ENCODE results near the gene PLPPR5.
"Not testable (repeated sequence)": the region's sequence is repeated elsewhere in the genome, so short reads cannot be mapped to it uniquely, and the experiment has no call there.

Gene PLPPR5

GRCh38 chr1:99004861-99005442 lies at the start of gene PLPPR5:
Gene PLPPR5 (minus strand): TSS chr1:99004861. CDS start chr1:99004671, 190 bp downstream.
- no peak within 1 kb of the TSS for H3K4me3 ChIP-seq (ENCODE audit: low read length)
- DNase-seq (ENCODE audit: low read depth): no peak
- TF ChIP-seq CTCF (IDR thresholded peaks at IDR 0.05; ENCODE audit: insufficient read depth, low read depth, low read length, missing control alignments): no peak

- no peak for DNase-seq (ENCODE audit: low read depth)
- no peak overlapping the region for H3K4me3 ChIP-seq (ENCODE audit: low read length)
- no peak for TF ChIP-seq CTCF (IDR thresholded peaks at IDR 0.05; ENCODE audit: insufficient read depth, low read depth, low read length, missing control alignments)
Observed at GRCh38 chr1:99051611-99052283, 47.1 kb upstream of the PLPPR5 start.

- no peak for DNase-seq (ENCODE audit: low read depth)
Observed at GRCh38 chr1:99049745-99050144, 45.1 kb upstream of the PLPPR5 start.

GRCh38 chr1:99036746-99037145 lies 32.1 kb upstream of the PLPPR5 start:
- not testable (repeated sequence) for H3K4me3 ChIP-seq (ENCODE audit: low read length)

More at GRCh38 chr1:99049745-99050144, 45.1 kb upstream of the PLPPR5 start:
- no peak overlapping the region for H3K4me3 ChIP-seq (ENCODE audit: low read length)
- TF ChIP-seq CTCF (IDR thresholded peaks at IDR 0.05; ENCODE audit: insufficient read depth, low read depth, low read length, missing control alignments): no peak

GRCh38 chr1:99018313-99018712 lies 13.7 kb upstream of the PLPPR5 start:
- DNase-seq (ENCODE audit: low read depth): no peak
- TF ChIP-seq CTCF (IDR thresholded peaks at IDR 0.05; ENCODE audit: insufficient read depth, low read depth, low read length, missing control alignments): no peak
- no peak overlapping the region for H3K4me3 ChIP-seq (ENCODE audit: low read length)

More at GRCh38 chr1:99036746-99037145, 32.1 kb upstream of the PLPPR5 start:
- not testable (repeated sequence) for DNase-seq (ENCODE audit: low read depth)

- TF ChIP-seq CTCF (IDR thresholded peaks at IDR 0.05; ENCODE audit: insufficient read depth, low read depth, low read length, missing control alignments): no peak
- DNase-seq (ENCODE audit: low read depth): no peak
- no peak overlapping the region for H3K4me3 ChIP-seq (ENCODE audit: low read length)
Observed at GRCh38 chr1:99017655-99018054, 13.0 kb upstream of the PLPPR5 start.

- H3K4me3 ChIP-seq (ENCODE audit: low read length): no peak overlapping the region
- no peak for TF ChIP-seq CTCF (IDR thresholded peaks at IDR 0.05; ENCODE audit: insufficient read depth, low read depth, low read length, missing control alignments)
- no peak for DNase-seq (ENCODE audit: low read depth)
Observed at GRCh38 chr1:99010679-99011078, 6.0 kb upstream of the PLPPR5 start.
